Upper lobe of left lung (tissue), 4 donors: ENCODE measurements around the gene PPAT.

Experiments
- POLR2A ChIP-seq, 4 donors: fragments of 450-650 bp; IDR thresholded peaks; one replicate each; pipeline ENCODE4 v1.5.1; 2016 to 2017; ENCODE audit warnings: antibody characterized with exemption in 4 of 4, mild to moderate bottlenecking in 2 of 4
- TF ChIP-seq, protein P1 (sequence below), 6 experiments: fragments of 450-650 bp in 4 of 6; fragments of 200-600 bp in 2 of 6; sonication (generic) in 2 of 6; IDR thresholded peaks; one replicate each; pipeline ENCODE4 v1.5.1; 2016 to 2019; ENCODE audit warnings: antibody characterized with exemption in 6 of 6

- no peak for TF ChIP-seq POLR2A (IDR thresholded peaks at IDR 0.05)
- TF ChIP-seq, protein P1, sequence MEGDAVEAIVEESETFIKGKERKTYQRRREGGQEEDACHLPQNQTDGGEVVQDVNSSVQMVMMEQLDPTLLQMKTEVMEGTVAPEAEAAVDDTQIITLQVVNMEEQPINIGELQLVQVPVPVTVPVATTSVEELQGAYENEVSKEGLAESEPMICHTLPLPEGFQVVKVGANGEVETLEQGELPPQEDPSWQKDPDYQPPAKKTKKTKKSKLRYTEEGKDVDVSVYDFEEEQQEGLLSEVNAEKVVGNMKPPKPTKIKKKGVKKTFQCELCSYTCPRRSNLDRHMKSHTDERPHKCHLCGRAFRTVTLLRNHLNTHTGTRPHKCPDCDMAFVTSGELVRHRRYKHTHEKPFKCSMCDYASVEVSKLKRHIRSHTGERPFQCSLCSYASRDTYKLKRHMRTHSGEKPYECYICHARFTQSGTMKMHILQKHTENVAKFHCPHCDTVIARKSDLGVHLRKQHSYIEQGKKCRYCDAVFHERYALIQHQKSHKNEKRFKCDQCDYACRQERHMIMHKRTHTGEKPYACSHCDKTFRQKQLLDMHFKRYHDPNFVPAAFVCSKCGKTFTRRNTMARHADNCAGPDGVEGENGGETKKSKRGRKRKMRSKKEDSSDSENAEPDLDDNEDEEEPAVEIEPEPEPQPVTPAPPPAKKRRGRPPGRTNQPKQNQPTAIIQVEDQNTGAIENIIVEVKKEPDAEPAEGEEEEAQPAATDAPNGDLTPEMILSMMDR (IDR thresholded peaks at IDR 0.05): no peak
These were observed 29.3 kb downstream of the PPAT start for GRCh38 chr4:56406151-56406550.
